Endothelial cell of hepatic sinusoid (primary cell): Measurements from ENCODE around the gene MISFA.
"Not testable (repeated sequence)": the region's sequence is repeated elsewhere in the genome, so short reads cannot be mapped to it uniquely, and the experiment has no call there.

Experiments used
- in situ Hi-C: cut with HindIII; loops from 2 replicates; pipeline ENCODE4 v1.10.0; 2017; ENCODE audit warnings: low sequenced_read_pairs

MISFA gene

DNA sequence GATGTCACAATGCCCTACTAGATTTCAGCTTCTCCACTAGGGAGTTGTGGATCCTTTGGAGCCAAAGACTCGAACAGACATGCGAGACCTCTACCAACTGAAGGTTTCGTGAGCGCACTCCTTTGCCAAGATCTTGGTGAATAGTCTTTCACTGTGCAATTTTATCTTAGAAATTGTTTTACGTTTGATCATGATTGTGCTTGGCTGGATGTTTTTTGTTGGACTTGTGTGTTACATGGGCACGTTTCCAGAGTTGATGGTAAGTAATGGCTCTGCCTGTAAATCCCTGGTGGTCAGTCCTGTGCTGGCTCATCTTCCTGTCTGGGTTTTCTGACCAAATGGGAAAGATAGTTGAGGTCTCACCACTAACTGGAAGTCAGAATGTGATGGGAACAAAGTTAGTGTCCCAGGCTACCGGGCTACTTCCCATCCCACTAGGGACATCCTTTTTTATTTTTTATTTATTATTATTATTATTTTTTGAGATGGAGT is at the start of gene MISFA:
Gene MISFA, plus strand, starts transcription at position 51 of the 492 bp plus-strand sequence. Its CDS starts 140 bp downstream, at position 191.
- in situ Hi-C loops: no loop called here

DNA sequence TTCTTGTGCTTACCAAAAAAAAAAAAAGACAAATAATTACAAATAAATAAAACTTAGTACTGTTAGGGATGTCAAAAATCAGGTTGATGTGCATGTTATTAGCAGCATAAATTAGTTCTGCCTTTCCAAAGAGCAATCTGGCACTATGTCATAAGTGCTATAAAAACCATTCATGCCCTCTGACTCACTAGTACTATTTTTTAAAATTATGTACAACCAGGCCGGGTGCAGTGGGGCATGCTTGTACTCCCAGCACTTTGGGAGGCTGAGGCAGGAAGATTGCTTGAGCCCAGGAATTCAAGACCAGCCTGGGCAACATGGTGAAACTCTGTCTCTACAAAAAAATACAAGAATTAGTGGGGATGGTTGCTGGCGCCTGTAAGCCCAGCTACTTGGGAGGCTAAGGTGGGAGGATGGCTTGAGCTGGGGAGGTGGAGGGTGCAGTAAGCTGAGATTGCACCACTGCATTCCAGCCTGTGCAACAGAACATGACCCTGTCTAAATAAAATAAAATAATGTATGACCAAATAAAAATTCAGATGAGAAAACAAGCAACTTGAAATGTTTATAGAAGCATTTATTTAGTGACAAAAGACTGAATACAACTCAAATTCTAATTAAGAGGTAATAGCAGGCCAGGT is 36.4 kb upstream of the MISFA start:
- in situ Hi-C loops: loop anchor here (5.0 kb wide), 1 partner anchor 36 kb away; the partner anchor contains the start of gene TSG101

DNA sequence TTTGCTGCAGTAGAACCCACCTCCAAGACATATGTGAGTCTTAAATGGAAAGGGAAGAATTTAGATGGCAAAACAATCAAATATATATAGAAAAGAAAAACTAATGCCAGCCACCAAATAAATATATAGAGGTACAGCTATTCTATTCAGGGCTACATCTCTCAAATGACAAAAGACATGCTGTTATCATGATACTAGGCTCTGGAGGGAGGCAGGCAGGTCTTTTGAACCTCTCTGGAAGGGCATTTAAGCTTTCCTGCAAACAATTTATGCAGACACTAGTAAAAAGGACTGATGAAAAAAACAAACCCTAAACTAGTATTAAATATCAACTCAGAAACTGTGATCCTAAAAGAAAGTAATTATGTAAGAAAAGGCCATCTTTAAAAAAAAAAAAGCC is 35.4 kb upstream of the MISFA start:
- in situ Hi-C loops: loop anchor here (5.0 kb wide), 1 partner anchor 37 kb away; the partner anchor contains the start of gene TSG101

DNA sequence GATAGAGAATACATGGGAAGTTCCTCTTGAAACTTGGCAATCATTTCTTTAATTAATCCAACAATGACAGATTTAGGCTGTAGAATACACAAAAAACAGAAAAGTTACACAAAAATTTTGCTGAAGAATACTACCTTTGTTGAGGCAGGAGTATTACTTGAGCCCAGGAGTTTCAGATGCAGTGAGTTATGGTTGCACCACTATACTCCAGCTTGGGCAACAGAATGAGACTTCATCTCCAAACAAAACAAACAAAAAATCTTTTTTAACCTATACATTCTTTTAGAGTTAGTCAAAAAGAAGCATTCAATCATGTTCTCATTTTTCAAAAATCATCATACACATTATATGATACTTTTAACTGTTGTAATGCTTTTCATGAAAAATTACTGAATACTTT is 33.2 kb upstream of the MISFA start:
- in situ Hi-C loops: no loop called here

DNA sequence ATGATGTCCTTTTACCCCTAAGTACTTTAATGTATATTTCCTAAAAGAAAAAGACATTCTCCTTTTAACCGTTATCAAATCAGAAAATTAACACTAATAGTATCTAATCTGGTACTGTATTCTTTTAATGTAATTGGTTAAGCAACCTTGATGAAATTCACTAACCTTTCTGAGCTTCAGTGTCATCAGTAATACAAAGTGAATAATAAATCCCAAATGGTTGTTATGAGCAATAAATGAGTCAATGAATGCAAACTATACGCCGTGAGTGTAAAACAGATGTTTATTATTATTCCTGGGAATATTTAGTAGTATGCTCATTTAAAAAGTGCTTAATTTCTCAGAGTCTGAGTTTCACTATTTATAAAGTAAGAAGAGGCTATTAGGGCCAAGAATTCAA is 32.5 kb upstream of the MISFA start:
- in situ Hi-C loops: no loop called here

DNA sequence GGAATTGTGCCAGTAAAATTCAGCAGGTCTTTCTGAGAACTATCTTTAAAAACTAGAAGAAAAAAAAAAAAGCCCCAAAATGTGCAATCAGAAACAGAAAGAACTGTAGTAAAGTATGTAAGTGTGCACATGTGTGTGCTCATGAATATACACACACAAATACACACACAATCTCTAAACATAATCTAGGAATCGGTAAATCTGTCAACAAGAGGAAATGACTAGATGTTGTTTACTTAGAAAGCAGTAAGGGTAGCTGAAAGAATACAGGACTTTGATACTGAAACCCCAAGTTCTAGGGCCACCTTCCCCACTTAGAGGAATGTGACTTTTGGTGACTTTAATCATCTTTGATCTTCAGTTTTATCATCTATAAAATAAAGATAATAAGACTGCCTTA is 24.2 kb upstream of the MISFA start:
- in situ Hi-C loops: no loop called here

DNA sequence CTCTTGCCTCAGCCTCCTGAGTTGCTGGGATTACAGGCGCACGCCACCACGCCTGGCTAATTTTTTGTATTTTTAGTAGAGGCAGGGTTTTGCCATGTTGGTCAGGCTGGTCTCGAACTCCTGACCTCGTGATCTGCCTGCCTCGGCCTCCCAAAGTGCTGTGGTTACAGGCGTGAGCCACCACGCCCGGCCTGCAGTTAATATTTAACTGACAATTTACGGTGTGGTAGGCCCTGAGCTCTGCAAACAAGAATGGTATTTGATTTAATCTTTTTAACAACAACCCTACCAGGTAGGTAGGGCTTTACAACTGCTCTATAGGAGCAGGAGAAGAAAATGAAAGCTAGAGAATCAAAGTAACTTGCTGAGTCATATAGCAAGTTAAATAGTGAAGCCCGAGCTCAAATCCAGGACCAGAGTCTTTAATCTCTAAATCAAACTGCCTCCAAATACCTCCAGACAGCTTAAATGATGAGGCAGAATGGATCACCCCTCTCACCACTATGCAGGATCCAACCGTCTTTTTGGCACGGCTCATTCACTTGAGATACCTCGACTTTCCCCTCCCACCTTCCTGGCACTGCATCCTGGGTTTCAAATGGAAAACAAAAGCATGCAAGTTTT is 20.5 kb upstream of the MISFA start:
- in situ Hi-C loops: no loop called here

DNA sequence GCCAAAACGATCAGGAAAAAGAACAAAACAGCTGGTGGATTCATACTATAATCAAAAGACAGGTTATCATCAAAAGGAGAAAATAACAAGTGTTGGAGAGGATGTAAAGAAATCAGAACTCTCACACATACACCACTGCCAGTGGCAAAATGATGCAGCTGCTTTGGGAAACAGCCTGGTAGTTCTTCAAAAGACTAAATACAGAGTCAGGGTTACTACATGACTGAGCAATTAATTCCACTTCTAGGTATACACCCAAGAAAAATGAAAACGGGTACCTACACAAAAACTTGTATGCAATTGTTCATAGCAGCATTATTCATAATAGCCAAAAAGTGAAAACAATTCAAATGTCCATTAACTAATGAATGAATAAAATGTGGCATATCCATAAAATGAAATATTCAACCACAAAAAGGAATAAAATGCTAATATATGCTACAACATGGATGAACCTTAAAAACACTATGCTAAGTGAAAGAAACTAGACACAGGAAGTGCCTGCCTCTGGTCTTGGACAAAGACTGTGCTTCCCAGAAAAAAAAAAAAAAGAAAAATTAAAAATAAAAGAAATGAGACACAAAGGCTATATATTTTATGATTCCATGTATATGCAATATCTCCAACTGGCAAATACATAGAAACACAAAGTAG is 19.3 kb upstream of the MISFA start:
- in situ Hi-C loops: no loop called here

DNA sequence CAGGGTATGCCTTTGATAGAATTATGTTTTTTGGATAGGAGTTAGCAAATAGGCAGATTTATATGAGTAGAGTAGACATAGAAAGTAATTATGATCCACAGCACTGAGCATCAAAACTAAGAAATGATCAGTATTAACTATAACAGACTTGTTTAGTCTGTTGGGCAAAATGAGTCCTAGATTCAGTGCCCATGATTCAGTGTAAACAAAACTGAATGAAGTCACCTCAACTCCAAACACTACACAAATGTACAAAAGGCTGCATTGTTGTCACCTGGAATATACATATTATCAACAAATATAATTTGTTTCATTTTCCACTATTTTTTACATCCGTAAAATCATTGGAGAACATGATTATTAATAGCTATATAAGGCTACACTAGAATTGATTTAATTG is 17.8 kb upstream of the MISFA start:
- in situ Hi-C loops: no loop called here

DNA sequence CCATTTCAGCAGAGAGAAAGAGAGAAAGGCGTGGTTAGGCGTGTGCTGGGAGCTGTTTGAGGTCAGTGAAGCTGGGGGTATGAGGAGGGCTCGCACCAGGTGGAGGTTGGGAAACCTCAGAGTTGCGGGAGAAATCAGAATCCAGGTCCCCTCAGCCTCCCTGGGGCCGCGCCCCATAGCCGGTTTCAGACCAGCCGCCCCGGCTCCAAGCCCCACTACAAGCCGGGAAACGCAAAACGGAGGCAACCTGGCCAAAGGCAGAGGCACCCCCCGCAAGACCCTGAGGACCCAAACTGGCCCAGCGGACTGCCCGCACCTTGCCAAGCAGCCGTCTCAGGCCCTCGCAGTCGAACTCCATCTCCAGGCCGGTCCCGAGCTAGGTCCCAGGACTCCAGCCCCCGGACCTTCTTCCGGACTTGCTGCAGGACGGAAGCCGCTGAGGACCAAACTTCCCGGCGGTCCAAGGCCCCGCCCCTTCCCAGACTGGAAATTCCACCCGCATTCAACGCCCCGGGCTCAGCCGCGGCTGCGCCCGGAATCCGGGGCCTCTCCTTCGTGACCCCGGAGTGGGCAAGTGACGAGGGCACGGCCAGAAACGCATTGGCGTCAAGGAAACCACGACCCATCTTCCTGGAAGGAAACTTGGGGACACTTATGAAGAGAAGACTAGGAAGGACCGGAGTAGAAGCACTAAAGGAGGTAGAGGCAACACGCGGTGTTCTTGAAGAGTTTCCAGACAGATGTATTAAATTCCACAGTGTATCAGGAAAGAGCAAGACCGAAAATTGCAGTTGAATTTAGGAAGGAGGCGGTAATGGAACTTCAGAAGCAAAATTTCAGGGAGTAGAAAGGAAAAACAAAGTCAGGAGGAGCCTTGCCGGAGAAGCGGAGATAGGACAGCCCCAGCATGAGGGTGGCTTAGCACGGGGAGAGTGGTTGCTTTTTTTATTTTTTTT is 11.0 kb upstream of the MISFA start, which contains the start of gene UEVLD:
Gene UEVLD, minus strand, starts transcription at position 438 of the 956 bp plus-strand sequence. Its CDS starts 80 bp downstream, at position 358.
- in situ Hi-C loops: no loop called here

DNA sequence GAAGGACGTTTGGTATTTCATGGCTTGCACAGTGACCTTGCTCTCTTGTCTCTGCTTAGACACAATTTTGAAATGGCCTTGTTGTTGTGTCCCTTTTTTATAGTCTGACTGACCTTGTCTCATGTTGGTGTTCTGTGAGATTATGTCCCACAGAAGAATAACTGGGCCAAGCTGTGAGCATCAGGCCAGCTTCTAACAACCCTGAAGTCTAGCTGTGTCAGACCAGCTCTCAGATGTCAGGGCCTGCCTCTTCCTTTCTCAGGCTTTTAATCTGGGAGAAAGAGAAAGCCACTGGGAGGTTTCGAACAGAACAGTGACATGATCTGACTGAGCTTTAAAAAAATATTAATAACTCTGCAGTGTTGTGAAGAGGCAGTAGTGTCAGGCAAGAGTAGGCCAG is 9.0 kb upstream of the MISFA start:
- in situ Hi-C loops: no loop called here

DNA sequence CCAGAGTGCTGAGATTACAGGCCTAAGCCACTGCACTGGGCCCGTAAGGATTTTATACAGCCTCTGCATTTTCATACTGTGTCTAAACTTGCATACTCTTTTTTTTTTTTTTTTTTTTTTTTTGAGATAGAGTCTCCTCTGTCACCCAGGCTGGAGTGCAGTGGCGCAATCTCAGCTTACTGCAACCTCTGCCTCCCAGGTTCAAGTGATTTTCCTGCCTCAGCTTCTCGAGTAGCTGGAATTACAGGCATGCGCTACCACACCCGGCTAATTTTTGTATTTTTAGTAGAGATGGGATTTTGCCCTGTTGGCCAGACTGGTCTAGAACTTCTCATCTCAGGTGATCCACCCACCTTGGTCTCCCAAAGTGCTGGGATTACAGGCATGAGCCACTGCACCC is 5.5 kb upstream of the MISFA start:
- in situ Hi-C loops: not testable (repeated sequence)

DNA sequence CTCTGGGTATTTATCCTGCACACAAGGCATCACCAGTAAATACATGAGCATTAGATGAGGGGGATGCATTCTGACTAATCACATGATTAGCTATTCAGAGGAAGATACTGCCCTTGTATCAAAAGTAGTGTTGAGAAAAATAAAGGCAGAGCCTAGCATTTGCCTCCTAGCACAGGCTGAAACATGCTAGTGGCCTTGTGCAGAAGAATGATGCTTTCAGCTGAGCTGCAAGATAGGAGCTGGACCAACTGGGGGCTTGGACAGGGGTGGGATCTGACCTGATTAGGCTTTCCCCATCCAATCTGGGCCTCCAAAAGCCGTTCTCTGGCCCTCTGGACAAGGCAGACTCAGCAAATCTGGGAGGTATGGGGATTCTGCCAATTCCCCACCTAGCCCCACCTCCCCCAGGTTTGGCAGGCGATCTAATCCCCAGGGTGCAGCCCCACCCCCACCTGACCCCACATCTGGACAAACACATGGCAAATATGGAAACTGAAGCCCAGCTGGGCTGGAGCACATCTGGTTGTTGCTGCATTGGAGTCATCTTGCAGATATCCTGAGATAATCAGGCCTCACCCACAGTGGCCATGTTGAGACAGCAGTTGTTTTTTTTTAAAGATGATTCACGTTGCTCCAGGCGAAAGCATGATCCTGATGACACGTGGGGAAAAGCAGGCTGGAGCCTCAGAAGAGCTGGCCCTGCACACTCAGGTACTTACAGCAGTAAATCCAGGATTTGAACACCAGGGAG is 4.4 kb upstream of the MISFA start:
- in situ Hi-C loops: no loop called here

DNA sequence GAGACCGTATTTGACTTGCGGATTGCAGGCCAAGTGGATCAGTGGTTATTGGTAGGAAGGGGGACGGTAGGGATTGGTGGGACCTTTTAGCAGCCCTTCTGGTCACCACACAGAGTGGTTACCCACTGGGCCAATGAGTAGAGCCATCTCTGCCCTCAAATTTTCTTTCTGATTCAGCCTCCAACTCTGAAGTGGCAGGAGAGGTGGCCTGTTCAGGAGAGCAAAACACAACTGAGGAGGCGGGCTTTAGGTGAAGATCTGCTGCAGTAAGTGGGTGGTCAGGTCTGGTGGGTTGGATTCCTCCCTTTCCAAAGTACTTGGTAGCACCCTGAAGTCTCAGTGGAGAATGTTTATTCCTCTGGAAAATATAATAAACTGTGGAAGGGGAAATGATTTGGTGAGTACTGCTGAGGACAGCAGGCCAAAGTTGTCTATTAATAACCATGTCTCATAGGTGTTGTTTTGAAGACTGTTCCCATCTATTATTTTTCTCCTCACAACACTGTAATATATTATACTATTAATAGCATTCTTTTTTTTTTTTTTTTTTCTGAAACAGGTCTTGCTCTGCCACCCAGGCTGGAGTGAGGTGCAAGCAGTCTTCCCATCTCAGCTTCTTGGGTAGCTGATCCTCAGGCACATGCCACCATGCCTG is 1.5 kb downstream of the MISFA start:
- in situ Hi-C loops: no loop called here

DNA sequence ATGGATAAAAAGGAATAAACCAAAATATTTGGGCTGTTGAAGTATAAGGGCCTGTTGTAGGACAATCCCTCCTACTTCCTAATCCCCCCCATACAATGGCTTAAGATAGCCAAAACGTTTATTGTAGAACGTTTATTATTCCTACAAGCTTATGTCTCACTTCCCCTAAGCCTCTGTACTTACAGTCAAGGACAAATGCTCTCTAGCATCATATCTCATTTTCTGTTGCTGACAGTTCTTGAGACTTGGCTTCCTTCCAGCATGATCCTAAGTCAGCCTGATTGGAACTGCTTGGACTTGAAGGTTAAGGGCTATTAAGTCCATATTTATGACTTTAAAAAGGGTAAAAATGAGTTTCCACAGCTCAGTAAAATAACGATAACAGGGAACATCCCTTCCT is 8.8 kb downstream of the MISFA start:
- in situ Hi-C loops: no loop called here

DNA sequence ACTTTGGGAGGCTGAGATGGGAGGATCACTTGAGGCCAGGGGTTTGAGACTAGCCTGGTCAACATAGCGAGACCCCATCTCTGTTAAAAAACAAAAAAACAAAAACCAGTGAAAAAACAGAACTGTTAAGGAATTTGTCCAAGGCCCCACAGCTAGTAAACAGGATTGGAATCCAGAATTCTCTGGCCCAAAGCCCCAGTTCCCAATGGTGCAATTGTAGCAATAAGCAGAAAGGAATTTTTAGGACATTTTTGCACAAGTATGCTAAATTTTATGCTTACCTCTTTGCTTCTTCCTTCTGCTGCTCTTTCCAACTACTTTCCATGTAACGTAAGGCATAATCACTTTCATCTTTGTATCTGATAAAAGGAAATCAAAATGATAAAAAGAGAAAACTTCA is 11.6 kb downstream of the MISFA start:
- in situ Hi-C loops: no loop called here

DNA sequence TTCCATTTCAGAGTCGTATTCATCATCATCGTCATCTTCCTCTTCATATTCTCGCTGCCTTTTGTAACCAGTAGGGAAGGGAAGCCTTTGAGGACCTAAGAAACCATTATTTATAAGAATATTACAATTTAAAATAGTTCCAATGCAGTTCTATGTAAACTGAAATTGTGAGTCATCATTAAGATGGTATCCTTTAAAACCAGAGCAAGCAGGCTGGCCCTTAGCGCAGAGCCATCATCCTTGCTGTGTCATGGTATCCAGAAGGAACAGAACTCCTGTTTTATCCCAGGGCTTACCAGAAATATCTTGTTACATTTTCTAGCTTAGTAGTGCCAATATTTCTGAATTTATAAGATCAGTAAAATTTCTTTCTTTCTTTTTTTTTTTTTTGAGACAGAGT is 12.8 kb downstream of the MISFA start:
- in situ Hi-C loops: no loop called here

DNA sequence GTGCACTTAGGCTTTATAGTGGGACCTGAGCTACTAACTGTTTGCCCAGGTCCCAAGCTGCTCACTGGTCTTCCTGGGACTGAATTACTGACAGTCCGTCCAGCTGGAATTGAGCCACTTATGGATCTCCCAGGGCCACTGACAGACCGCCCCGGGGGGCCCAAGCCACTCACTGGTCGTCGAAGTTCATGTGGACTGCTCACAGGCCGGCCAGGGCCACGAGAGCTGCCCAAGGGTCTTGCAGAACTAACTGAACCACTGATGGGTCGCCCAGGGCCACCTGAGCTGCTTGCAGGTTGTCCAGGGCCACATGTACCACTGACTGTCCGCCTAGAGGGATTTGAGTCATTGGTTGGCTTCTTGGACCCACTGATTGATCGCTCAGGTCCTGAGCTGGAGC is 15.1 kb downstream of the MISFA start:
- in situ Hi-C loops: no loop called here

DNA sequence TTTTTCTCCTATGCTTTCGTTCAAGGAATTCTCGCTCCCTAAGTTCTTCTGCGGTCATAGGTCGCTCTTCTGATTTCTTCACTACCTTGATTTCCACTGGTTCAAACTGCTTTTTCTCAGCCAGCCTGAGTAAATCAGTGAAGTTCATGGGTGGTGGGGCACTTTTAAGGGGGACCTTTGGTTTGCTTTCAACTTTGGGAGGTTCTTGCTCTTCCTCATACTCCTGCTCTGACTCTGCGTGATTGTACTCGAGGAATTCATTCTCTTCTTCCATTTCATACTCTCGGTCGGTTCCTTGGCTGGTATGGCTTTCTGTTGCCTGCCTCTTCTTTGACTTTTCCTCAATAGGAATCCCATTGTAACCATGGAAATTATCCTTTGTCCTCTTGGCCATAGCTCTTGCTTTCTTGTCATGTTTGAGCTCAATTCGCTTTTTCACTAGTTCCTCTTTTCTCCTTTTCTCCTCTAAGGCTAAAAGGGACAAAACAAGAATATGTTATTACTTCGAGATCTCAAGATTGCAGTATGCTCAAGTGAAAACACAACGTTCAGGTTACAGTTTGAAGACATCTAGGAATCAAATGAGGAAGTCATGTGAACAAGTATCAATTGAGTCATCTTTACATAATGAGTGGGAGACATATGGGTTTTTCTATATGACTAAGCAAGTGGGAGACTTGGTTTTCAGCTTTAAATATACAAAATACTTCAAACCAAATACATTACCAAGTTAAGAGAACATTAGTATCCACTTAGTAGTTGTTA is 16.2 kb downstream of the MISFA start:
- in situ Hi-C loops: no loop called here
